Subcutaneous preadipocyte (primary cell): Measurements from ENCODE around the gene LRRC70. TPM values are rescaled to one million over a fixed set of nuclear protein-coding genes. Genes with fewer than 3 reads are reported as not detected.

ENCODE experiments used
- total RNA-seq: library from RNA; depleted of rRNA; stranded (reverse); fragments of >200 nt; gene quantifications from 2 replicates; pipeline ENCODE4 v1.2.3, GENCODE V29; 2012

Gene LRRC70
- 0.98 and 1.5 TPM in 2 replicates for total RNA-seq

GRCh38 chr5:62578540-62578939 lies at the start of gene LRRC70:
LRRC70 (plus strand) TSS chr5:62578819; CDS start chr5:62579439, 620 bp downstream.

Other genes with a start within 250 kb of the LRRC70 start
- gene DIMT1, start 174.9 kb upstream of the LRRC70 start, total RNA-seq, result 38.6 and 42.0 TPM in 2 replicates
- 30.9 and 32.5 TPM in 2 replicates for gene IPO11, start 166.1 kb upstream of the LRRC70 start, total RNA-seq